Eye (tissue), 1 donor: ENCODE data around the gene VPS37C.
"Not testable (repeated sequence)": the region's sequence is repeated elsewhere in the genome, so short reads cannot be mapped to it uniquely, and the experiment has no call there.

ENCODE experiments used
- DNase-seq: peaks from one replicate; pipeline ENCODE4 v3.0.0-alpha.2; 2015

Gene VPS37C

GRCh38 chr11:61115498-61116224 is 45.6 kb downstream of the VPS37C start:
- DNase-seq: no peak

- DNase-seq: no peak
These were observed 46.3 kb downstream of the VPS37C start for GRCh38 chr11:61114913-61115312.

- no peak for DNase-seq
These were observed 48.0 kb downstream of the VPS37C start for GRCh38 chr11:61113201-61113600.

- DNase-seq: no peak
These were observed 48.7 kb downstream of the VPS37C start for GRCh38 chr11:61112575-61112974.

GRCh38 chr11:61111786-61112517 is 49.3 kb downstream of the VPS37C start:
- no peak for DNase-seq

- no peak for DNase-seq
These were observed 50.2 kb downstream of the VPS37C start for GRCh38 chr11:61111050-61111435.

- no peak for DNase-seq
These were observed 50.8 kb downstream of the VPS37C start for GRCh38 chr11:61110255-61111049.

- DNase-seq: no peak
These were observed 51.6 kb downstream of the VPS37C start for GRCh38 chr11:61109671-61110070.

GRCh38 chr11:61108847-61109585 is 52.2 kb downstream of the VPS37C start:
- DNase-seq: no peak

GRCh38 chr11:61107888-61108287 is 53.3 kb downstream of the VPS37C start:
- no peak for DNase-seq

GRCh38 chr11:61106894-61107470 is 54.2 kb downstream of the VPS37C start:
- no peak for DNase-seq

GRCh38 chr11:61106296-61106695 is 54.9 kb downstream of the VPS37C start:
- DNase-seq: no peak

GRCh38 chr11:61104963-61105362 is 56.3 kb downstream of the VPS37C start:
- DNase-seq: no peak

- no peak for DNase-seq
These were observed 57.3 kb downstream of the VPS37C start for GRCh38 chr11:61103851-61104423.

- no peak for DNase-seq
These were observed 58.3 kb downstream of the VPS37C start for GRCh38 chr11:61102667-61103571.

- no peak for DNase-seq
These were observed 62.4 kb downstream of the VPS37C start for GRCh38 chr11:61098778-61099177.

GRCh38 chr11:61098261-61098660 is 63.0 kb downstream of the VPS37C start:
- not testable (repeated sequence) for DNase-seq

GRCh38 chr11:61095021-61095420 is 66.2 kb downstream of the VPS37C start:
- no peak for DNase-seq

GRCh38 chr11:61094167-61094566 is 67.1 kb downstream of the VPS37C start:
- not testable (repeated sequence) for DNase-seq

- DNase-seq: no peak
These were observed 68.1 kb downstream of the VPS37C start for GRCh38 chr11:61092908-61093763.
